ENCODE results near the gene XRCC1.
"Not testable (repeated sequence)": the region's sequence is repeated elsewhere in the genome, so short reads cannot be mapped to it uniquely, and the experiment has no call there.

XRCC1 gene

GRCh38 chr19:43541920-43542650 is 33.2 kb downstream of the XRCC1 start:
- no peak for DNase-seq

GRCh38 chr19:43540381-43540780 is 34.9 kb downstream of the XRCC1 start:
- no peak for DNase-seq

- no peak for DNase-seq
These were observed 36.4 kb downstream of the XRCC1 start for GRCh38 chr19:43538922-43539321.

GRCh38 chr19:43534816-43535761 is 40.2 kb downstream of the XRCC1 start:
- peak; percentile 35 for DNase-seq

GRCh38 chr19:43534305-43534815 is 41.0 kb downstream of the XRCC1 start:
- no peak for DNase-seq

GRCh38 chr19:43533546-43534304 is 41.6 kb downstream of the XRCC1 start:
- peak; percentile 98 for DNase-seq

GRCh38 chr19:43532962-43533545 is 42.3 kb downstream of the XRCC1 start, which contains the start of gene ZNF575:
Gene ZNF575, plus strand, starts transcription at chr19:43533188. Its CDS starts 1,235 bp downstream, at chr19:43534423.
- peak; percentile 87 for DNase-seq

- no peak for DNase-seq
These were observed 42.8 kb downstream of the XRCC1 start for GRCh38 chr19:43532571-43532961.

- no peak for DNase-seq
These were observed 47.3 kb downstream of the XRCC1 start for GRCh38 chr19:43527860-43528622.

GRCh38 chr19:43526884-43527859 is 48.2 kb downstream of the XRCC1 start, which contains the start of gene ETHE1:
Gene ETHE1, minus strand, starts transcription at chr19:43527201. Its CDS starts 24 bp downstream, at chr19:43527177.
- DNase-seq: peak; percentile 72

GRCh38 chr19:43525836-43526771 is 49.2 kb downstream of the XRCC1 start:
- no peak for DNase-seq

GRCh38 chr19:43524922-43525835 is 50.1 kb downstream of the XRCC1 start:
- peak; percentile 52 for DNase-seq

GRCh38 chr19:43523696-43524095 is 51.6 kb downstream of the XRCC1 start:
- DNase-seq: not testable (repeated sequence)

GRCh38 chr19:43522929-43523328 is 52.4 kb downstream of the XRCC1 start:
- no peak for DNase-seq

GRCh38 chr19:43519436-43520088 is 55.8 kb downstream of the XRCC1 start:
- peak; percentile 80 for DNase-seq

- no peak for DNase-seq
These were observed 57.3 kb downstream of the XRCC1 start for GRCh38 chr19:43518051-43518450.

GRCh38 chr19:43512399-43512798 is 62.9 kb downstream of the XRCC1 start:
- not testable (repeated sequence) for DNase-seq

Data from CD4-positive, alpha-beta T cell treated with Interleukin-21 for 1 hour (primary cell).